Lower leg skin (tissue), 4 donors: ENCODE data around the gene MYO9B. TPM values are rescaled to one million over a fixed set of nuclear protein-coding genes. Genes with fewer than 3 reads are reported as not detected.

Experiments
- DNase-seq, 2 donors: peaks; one replicate each; pipeline ENCODE4 v3.0.0-alpha.2; 2019; ENCODE audit warnings: low spot score in 2 of 2
- H3K4me3 ChIP-seq: fragments of 200-600 bp; sonication (generic); 2 replicates; pipeline ENCODE4 v1.5.1; 2017; ENCODE audit warnings: mild to moderate bottlenecking, low read depth; ENCODE audit not compliant: poor library complexity, severe bottlenecking
- CTCF ChIP-seq, 3 donors: fragments of 450-650 bp; IDR thresholded peaks; one replicate each; pipeline ENCODE4 v1.5.1; 2016; ENCODE audit warnings: antibody characterized with exemption in 3 of 3, mild to moderate bottlenecking in 3 of 3, moderate library complexity in 2 of 3
- POLR2A ChIP-seq, 2 donors: fragments of 450-650 bp; IDR thresholded peaks; one replicate each; pipeline ENCODE4 v1.6.1; 2016 to 2017; ENCODE audit warnings: antibody characterized with exemption in 2 of 2, mild to moderate bottlenecking in 1 of 2, moderate library complexity in 1 of 2
- WGBS, 2 donors: methylation state at CpG; one replicate each; pipeline ENCODE4 v1.1.5; 2018; 5-methylcytosine and 5-hydroxymethylcytosine counted together
- intact Hi-C: fragments of 100-400 bp; cut with DNase I; formaldehyde crosslinking; loops from one replicate; pipeline ENCODE4 v1.15.0; 2023; ENCODE audit warnings: low total_unique reads
- total RNA-seq, 4 donors: library from RNA; depleted of rRNA; stranded (reverse); fragments of >200 nt; gene quantifications; one replicate each; pipeline ENCODE4 v1.1.0, GENCODE V29; 2016

Gene MYO9B
- total RNA-seq, 4 donors from 2014 or later = 29.2 to 63.1 (median 43.5) TPM

GRCh38 chr19:17113127-17113785 lies 37.7 kb downstream of the MYO9B start:
- WGBS, 2 donors = 85 to 89% methylated on average over 17 of the region's 17 CpGs
- H3K4me3 ChIP-seq = no peak overlapping the region
- intact Hi-C loops = no loop called here
- TF ChIP-seq CTCF (IDR thresholded peaks at IDR 0.05) = no peak
- no peak for TF ChIP-seq POLR2A (IDR thresholded peaks at IDR 0.05)
- no peak for DNase-seq

GRCh38 chr19:17114414-17114831 lies 38.8 kb downstream of the MYO9B start:
- intact Hi-C loops = no loop called here
- TF ChIP-seq POLR2A (IDR thresholded peaks at IDR 0.05) (no peak), CTCF (IDR thresholded peaks at IDR 0.05) (no peak)
- DNase-seq = no peak
- no peak overlapping the region for H3K4me3 ChIP-seq
- 46 to 62% methylated on average over 11 to 12 of the region's 12 CpGs for WGBS, 2 donors

- H3K4me3 ChIP-seq = no peak overlapping the region
- intact Hi-C loops = no loop called here
- DNase-seq = no peak
- 76 to 79% methylated on average over 12 to 14 of the region's 14 CpGs for WGBS, 2 donors
- TF ChIP-seq POLR2A (IDR thresholded peaks at IDR 0.05) (no peak), CTCF (IDR thresholded peaks at IDR 0.05) (no peak)
These were observed 41.6 kb downstream of the MYO9B start for GRCh38 chr19:17116996-17117702.

DNA sequence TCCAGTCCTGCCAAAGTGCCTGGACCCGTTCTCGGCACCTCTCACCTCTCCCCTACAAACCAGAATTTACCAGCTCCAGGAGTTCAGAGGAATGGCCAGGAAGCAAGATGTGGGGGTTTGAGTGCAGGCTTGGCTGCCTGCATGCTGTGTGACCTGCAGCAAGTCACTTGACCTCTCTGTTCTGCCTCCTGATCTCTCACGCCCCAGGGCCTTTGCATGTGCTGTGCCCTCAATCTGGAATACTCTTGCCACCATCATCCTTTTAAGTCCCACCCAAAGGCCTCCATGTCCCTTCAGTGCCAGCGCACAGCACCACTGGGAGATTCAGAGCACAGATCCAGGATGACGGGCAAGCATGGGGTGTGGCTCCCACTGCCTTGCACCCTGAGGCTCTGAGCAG lies 43.4 kb downstream of the MYO9B start:
- no peak for DNase-seq
- TF ChIP-seq CTCF (IDR thresholded peaks at IDR 0.05) (no peak), POLR2A (IDR thresholded peaks at IDR 0.05) (no peak)
- H3K4me3 ChIP-seq = no peak overlapping the region
- intact Hi-C loops = no loop called here
- WGBS, 2 donors = 88 to 89% methylated on average over 5 of the region's 5 CpGs

GRCh38 chr19:17121736-17122293 lies 46.2 kb downstream of the MYO9B start:
- no peak for TF ChIP-seq CTCF (IDR thresholded peaks at IDR 0.05)
- TF ChIP-seq POLR2A (IDR thresholded peaks at IDR 0.05) = no peak
- no peak overlapping the region for H3K4me3 ChIP-seq
- WGBS, 2 donors = 55% methylated on average over 9 of the region's 9 CpGs
- intact Hi-C loops = no loop called here
- no peak for DNase-seq
